T-cell (primary cell): ENCODE measurements around the gene SLC37A1. TPM values are rescaled to one million over a fixed set of nuclear protein-coding genes. Genes with fewer than 3 reads are reported as not detected.

ENCODE experiments used
- ATAC-seq, 4 experiments: fragments of 200-7000 bp in 3 of 4; fragments of 150-1000 bp in 1 of 4; cut with Tn5 transposase; replicated peaks in 1 of 4; 1 replicate in 3 of 4; 2 replicates in 1 of 4; pipeline ENCODE4 v1.10.0; 2021; ENCODE audit warnings: moderate library complexity in 3 of 4, mild to moderate bottlenecking in 2 of 4, moderate number of reproducible peaks in 1 of 4
- CTCF ChIA-PET, 2 donors: fragments of 300-600 bp; sonication (Branson Sonifier 250); formaldehyde crosslinking; loops; one replicate each; lab custom pipeline; 2022; ENCODE audit warnings: antibody characterized with exemption in 2 of 2; lab: Charles Lee
- POLR2A ChIA-PET, 2 donors: fragments of 300-600 bp; sonication (Branson Sonifier 250); formaldehyde crosslinking; loops; one replicate each; lab custom pipeline; 2022; ENCODE audit warnings: antibody characterized with exemption in 2 of 2; lab: Charles Lee
- DNase-seq, 35 experiments: peaks; one replicate each; pipeline versions ENCODE4 v3.0.0 to v3.0.0-alpha.2; 2013 to 2023
- H3K27ac ChIP-seq: one replicate; pipeline ENCODE4 v1.5.1; 2013; ENCODE audit warnings: low read length
- H3K27me3 ChIP-seq, 2 experiments: replicated peaks in 1 of 2; 1 replicate in 1 of 2; 2 replicates in 1 of 2; pipeline versions ENCODE4 v1.6.1 to v1.7.0; 2013; ENCODE audit warnings: low read length in 1 of 2, mixed read lengths in 1 of 2; ENCODE audit not compliant: control insufficient read depth in 2 of 2, insufficient read depth in 2 of 2; ENCODE audit errors: extremely low read depth in 1 of 2
- H3K36me3 ChIP-seq, 2 donors: 1 replicate in 1 of 2; 2 replicates in 1 of 2; pipeline versions ENCODE4 v1.6.1 to v1.7.0; 2013; ENCODE audit warnings: low read length in 1 of 2; ENCODE audit not compliant: control insufficient read depth in 2 of 2, insufficient read depth in 1 of 2; ENCODE audit errors: extremely low read depth in 1 of 2
- H3K4me1 ChIP-seq, 2 experiments: 1 replicate in 1 of 2; 2 replicates in 1 of 2; pipeline versions ENCODE4 v1.6.1 to v1.7.0; 2013; ENCODE audit warnings: low read length in 2 of 2, mixed read lengths in 1 of 2; ENCODE audit not compliant: insufficient read depth in 2 of 2, control insufficient read depth in 1 of 2; ENCODE audit errors: extremely low read depth in 1 of 2
- H3K4me3 ChIP-seq, 2 donors: 1 replicate in 1 of 2; 2 replicates in 1 of 2; pipeline versions ENCODE4 v1.5.1 to v1.7.0; 2013; ENCODE audit warnings: mild to moderate bottlenecking in 2 of 2, low read length in 1 of 2, moderate library complexity in 1 of 2; ENCODE audit not compliant: control insufficient read depth in 1 of 2; ENCODE audit errors: extremely low read depth in 1 of 2
- H3K9me3 ChIP-seq: 2 replicates; pipeline ENCODE4 v1.7.0; 2013
- H3K27ac Mint-ChIP-seq, 2 donors: one replicate each; pipeline ENCODE4 v1.8.0; 2020 to 2021; ENCODE audit warnings: mild to moderate bottlenecking in 2 of 2, mixed read lengths in 2 of 2
- H3K27me3 Mint-ChIP-seq, 2 donors: one replicate each; pipeline ENCODE4 v1.8.0; 2021 to 2022; ENCODE audit warnings: mixed read lengths in 2 of 2
- H3K36me3 Mint-ChIP-seq: one replicate; pipeline ENCODE4 v1.8.0; 2021; ENCODE audit warnings: mixed read lengths
- H3K4me1 Mint-ChIP-seq, 3 donors: one replicate each; pipeline ENCODE4 v1.8.0; 2020 to 2022; ENCODE audit warnings: mixed read lengths in 3 of 3, mild to moderate bottlenecking in 1 of 3
- H3K4me3 Mint-ChIP-seq, 3 donors: one replicate each; pipeline ENCODE4 v1.8.0; 2020 to 2022; ENCODE audit warnings: mild to moderate bottlenecking in 3 of 3, mixed read lengths in 3 of 3, moderate library complexity in 3 of 3
- H3K9me3 Mint-ChIP-seq, 3 donors: one replicate each; pipeline ENCODE4 v1.8.0; 2020 to 2022; ENCODE audit warnings: mixed read lengths in 3 of 3
- WGBS: methylation state at CpG from one replicate; pipeline ENCODE4 v1.1.5; 2013; ENCODE audit warnings: missing lambda C conversion rate; ENCODE audit not compliant: insufficient coverage; 5-methylcytosine and 5-hydroxymethylcytosine counted together
- total RNA-seq, 35 experiments: library from RNA in 6 of 35; stranded (reverse) in 6 of 35; fragments of 120-200 nt in 1 of 35; gene quantifications; one replicate each; pipeline versions ENCODE4 v1.2.1 to v1.2.4 and lab custom pipeline; 2013 to 2026

Gene SLC37A1
- total RNA-seq, 5 donors from 2014 or later (not counting 1 experiment from before 2014, with no cell fraction given) = 18.7 to 26.3 (median 22.6) TPM

GRCh38 chr21:42523941-42524340 is 10.3 kb downstream of the SLC37A1 start:
- H3K27ac Mint-ChIP-seq = peak overlapping the region; percentile 57 to 62

DNA sequence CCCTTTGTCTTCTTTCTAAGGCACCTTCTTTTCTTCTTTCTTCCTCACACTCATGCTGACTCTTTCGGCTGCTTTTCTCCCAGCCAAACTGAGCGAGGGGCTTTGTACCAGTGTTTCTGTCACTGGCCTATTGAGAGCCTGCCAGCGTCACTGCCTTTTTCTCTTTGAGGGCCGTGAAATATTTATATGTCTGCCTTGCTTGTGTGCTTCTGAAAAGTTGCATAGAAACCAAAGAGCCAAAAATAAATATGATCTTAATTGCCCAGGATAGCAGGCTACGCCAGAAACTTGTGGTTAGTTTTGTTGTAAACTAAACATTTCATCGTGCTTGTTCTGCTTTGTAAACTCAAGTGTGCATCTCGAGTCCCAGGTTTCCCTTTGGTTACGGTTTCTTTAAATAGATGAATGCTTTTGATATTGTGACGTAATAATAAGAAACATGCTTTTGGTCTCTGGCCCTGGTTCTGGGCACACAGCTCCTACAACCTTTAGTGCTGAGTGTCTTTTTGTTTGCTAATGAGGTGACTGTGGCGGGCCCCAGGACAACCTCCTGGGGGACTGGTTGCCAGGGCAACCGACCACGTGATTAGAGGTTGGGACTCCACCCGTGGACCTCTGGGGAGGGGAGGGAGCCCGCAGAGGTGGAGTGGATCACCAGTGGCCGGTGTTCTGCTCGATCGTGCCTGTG is 10.8 kb downstream of the SLC37A1 start:
- peaks cover 50 to 60% (median 52%) of the 10 kb centered on the region in 3 donors for H3K4me1 Mint-ChIP-seq
- H3K27ac Mint-ChIP-seq = peak overlapping the region; percentile 57 to 62
- Histone ChIP-seq H3K36me3 (peaks cover 8 to 30% of the 10 kb centered on the region in 2 donors), H3K27me3 (no peaks in the 10 kb centered on the region), H3K27ac (peak overlapping the region; percentile 15), H3K9me3 (no peaks in the 10 kb centered on the region), H3K4me3 (no peak overlapping the region), H3K4me1 (peaks cover 19 to 38% of the 10 kb centered on the region in 2 experiments)
- CTCF ChIA-PET = interaction anchor here in 1 of 2 donors (0.6 kb wide), 1 partner anchor 353 kb away, joined by 3 read pairs; no protein-coding TSS in a partner anchor
- H3K4me3 Mint-ChIP-seq = peak overlapping the region; percentile 8 to 52 (median 14)
- H3K27me3 Mint-ChIP-seq = no peaks in the 10 kb centered on the region
- 52% methylated on average over 12 of the region's 17 CpGs for WGBS
- peaks cover 42% of the 10 kb centered on the region for H3K36me3 Mint-ChIP-seq
- peak in 33 of 35 experiments; percentile 22 to 70 (median 45) for DNase-seq
- POLR2A ChIA-PET = interaction anchor here in 1 of 2 donors (0.5 kb wide), 1 partner anchor 1491 kb away, joined by 3 read pairs; no protein-coding TSS in a partner anchor
- no peaks in the 10 kb centered on the region for H3K9me3 Mint-ChIP-seq
- peak in 3 of 4 experiments; percentile 10 to 24 (median 18) for ATAC-seq

More at GRCh38 chr21:42523941-42524340, 10.3 kb downstream of the SLC37A1 start:
- no peak for ATAC-seq
- H3K36me3 ChIP-seq = peaks cover 8 to 34% of the 10 kb centered on the region in 2 donors
- no peak overlapping the region for H3K4me3 Mint-ChIP-seq
- H3K4me1 ChIP-seq = peaks cover 19 to 38% of the 10 kb centered on the region in 2 experiments
- peak overlapping the region; percentile 15 for H3K27ac ChIP-seq
- DNase-seq = no peak
- WGBS = no CpG with 5 or more reads among the region's 9 CpGs
- peaks cover 46% of the 10 kb centered on the region for H3K36me3 Mint-ChIP-seq
- ChIA-PET POLR2A (interaction anchor here in 1 of 2 donors (0.5 kb wide), 1 partner anchor 1491 kb away, joined by 3 read pairs; no protein-coding TSS in a partner anchor), CTCF (interaction anchor here in 1 of 2 donors (0.6 kb wide), 1 partner anchor 352 kb away, joined by 3 read pairs; no protein-coding TSS in a partner anchor)
- no peaks in the 10 kb centered on the region for H3K9me3 ChIP-seq
- peaks cover 51 to 57% (median 52%) of the 10 kb centered on the region in 3 donors for H3K4me1 Mint-ChIP-seq
- H3K27me3 Mint-ChIP-seq = no peaks in the 10 kb centered on the region
- H3K27me3 ChIP-seq = no peaks in the 10 kb centered on the region
- no peaks in the 10 kb centered on the region for H3K9me3 Mint-ChIP-seq
- no peak overlapping the region for H3K4me3 ChIP-seq

DNA sequence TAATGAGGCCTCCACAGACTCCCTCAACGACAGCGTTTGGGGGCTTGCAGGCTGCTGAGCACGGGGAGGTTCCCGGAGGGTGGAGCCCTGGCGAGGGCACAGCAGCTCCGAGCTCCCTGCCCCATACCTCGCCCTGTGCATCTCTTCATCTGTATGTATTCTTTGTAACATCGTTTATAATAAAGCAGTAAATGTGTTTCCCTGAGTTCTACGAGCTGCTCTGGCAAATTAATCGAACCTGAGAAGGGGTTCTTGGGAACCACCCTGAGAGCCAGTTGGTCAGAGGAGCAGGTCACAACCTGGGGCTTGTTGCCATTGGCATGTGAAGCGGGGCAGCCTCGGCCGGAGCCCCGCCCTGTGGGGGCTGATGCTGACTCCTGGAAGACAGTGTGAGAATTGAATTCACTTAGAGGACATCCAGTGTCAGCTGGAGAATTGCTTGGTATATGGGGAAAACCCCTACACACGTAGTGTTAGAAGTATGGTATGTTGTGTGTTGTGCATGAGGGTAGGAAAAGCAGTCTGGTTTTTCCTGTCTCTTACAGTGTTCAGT is 11.5 kb downstream of the SLC37A1 start:
- Mint-ChIP-seq H3K4me1 (peaks cover 46 to 61% (median 54%) of the 10 kb centered on the region in 3 donors), H3K27me3 (no peaks in the 10 kb centered on the region), H3K4me3 (peak overlapping the region; percentile 6 to 52 (median 8)), H3K36me3 (peaks cover 38% of the 10 kb centered on the region), H3K9me3 (no peaks in the 10 kb centered on the region), H3K27ac (peak overlapping the region; percentile 57 to 62)
- no peaks in the 10 kb centered on the region for H3K27me3 ChIP-seq
- 83% methylated on average over 2 of the region's 15 CpGs for WGBS
- ChIA-PET POLR2A (no interaction called here), CTCF (no interaction called here)
- H3K9me3 ChIP-seq = no peaks in the 10 kb centered on the region
- ATAC-seq (no peak), DNase-seq (peak in 1 of 35 experiments; percentile 19)
- no peak overlapping the region for H3K4me3 ChIP-seq
- H3K36me3 ChIP-seq = peaks cover 4 to 26% of the 10 kb centered on the region in 2 donors
- peak overlapping the region; percentile 15 for H3K27ac ChIP-seq
- H3K4me1 ChIP-seq = peaks cover 19 to 38% of the 10 kb centered on the region in 2 experiments

DNA sequence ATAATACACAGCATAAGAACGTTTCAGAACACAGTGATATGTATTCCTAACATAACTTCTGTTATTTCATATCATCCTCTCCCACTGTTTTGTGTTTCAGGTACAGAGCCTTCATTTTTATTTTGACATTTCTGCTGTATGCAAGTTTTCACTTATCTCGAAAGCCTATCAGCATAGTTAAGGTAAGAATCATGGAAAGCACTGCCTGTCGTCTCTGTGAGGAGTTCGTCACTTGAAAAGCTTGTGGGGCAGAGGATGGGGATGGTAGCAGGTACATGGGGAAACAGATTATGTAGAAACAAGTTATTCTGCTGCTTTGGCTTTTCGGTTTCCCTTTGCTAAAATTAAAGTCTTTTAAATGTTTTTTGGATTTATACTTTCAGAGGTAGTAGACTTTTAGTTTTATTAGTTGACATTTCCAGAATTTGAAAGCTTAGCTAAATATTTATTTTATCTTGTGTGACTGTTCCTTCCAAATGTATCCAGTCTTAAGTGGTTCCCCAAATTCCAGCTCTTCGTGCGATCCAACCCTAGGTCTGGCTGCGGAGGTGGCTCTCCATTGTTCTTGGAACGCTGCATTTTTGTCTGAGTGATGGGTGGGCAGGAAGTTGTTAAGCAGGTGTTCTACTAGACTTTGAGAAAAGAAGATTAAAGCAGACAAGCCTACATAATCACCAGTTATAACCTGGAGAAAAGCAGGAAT is 12.2 kb downstream of the SLC37A1 start:
- CTCF ChIA-PET = interaction anchor here in 1 of 2 donors (0.6 kb wide), 1 partner anchor 59 kb away, joined by 3 read pairs; no protein-coding TSS in a partner anchor
- peaks cover 51 to 66% (median 59%) of the 10 kb centered on the region in 3 donors for H3K4me1 Mint-ChIP-seq
- WGBS = 100% methylated on average over 3 of the region's 9 CpGs

GRCh38 chr21:42526379-42526727 is 12.7 kb downstream of the SLC37A1 start:
- ChIA-PET CTCF (no interaction called here), POLR2A (no interaction called here)
- 100% methylated on average over 6 of the region's 9 CpGs for WGBS
- Histone ChIP-seq H3K4me3 (no peak overlapping the region), H3K27ac (no peak overlapping the region), H3K36me3 (peaks cover 4 to 19% of the 10 kb centered on the region in 2 donors), H3K9me3 (no peaks in the 10 kb centered on the region), H3K4me1 (peaks cover 19 to 38% of the 10 kb centered on the region in 2 experiments), H3K27me3 (no peaks in the 10 kb centered on the region)
- Mint-ChIP-seq H3K4me3 (peak overlapping the region in 1 of 3 donors; percentile 81), H3K36me3 (peaks cover 34% of the 10 kb centered on the region), H3K27ac (peak overlapping the region in 1 of 2 donors; percentile 96), H3K4me1 (peaks cover 51 to 69% (median 59%) of the 10 kb centered on the region in 3 donors), H3K27me3 (no peaks in the 10 kb centered on the region), H3K9me3 (no peaks in the 10 kb centered on the region)
- ATAC-seq = no peak
- DNase-seq = no peak

More for the DNA sequence above, 12.2 kb downstream of the SLC37A1 start:
- H3K9me3 ChIP-seq = no peaks in the 10 kb centered on the region
- no peak overlapping the region for H3K27ac ChIP-seq
- DNase-seq (no peak), ATAC-seq (no peak)
- H3K9me3 Mint-ChIP-seq = no peaks in the 10 kb centered on the region
- POLR2A ChIA-PET = no interaction called here
- peaks cover 19 to 38% of the 10 kb centered on the region in 2 experiments for H3K4me1 ChIP-seq
- peak overlapping the region; percentile 8 to 66 for H3K27ac Mint-ChIP-seq
- H3K36me3 ChIP-seq = peaks cover 4 to 20% of the 10 kb centered on the region in 2 donors
- H3K36me3 Mint-ChIP-seq = peaks cover 35% of the 10 kb centered on the region
- H3K4me3 ChIP-seq = no peak overlapping the region
- no peaks in the 10 kb centered on the region for H3K27me3 ChIP-seq
- no peaks in the 10 kb centered on the region for H3K27me3 Mint-ChIP-seq
- peak overlapping the region in 1 of 3 donors; percentile 81 for H3K4me3 Mint-ChIP-seq
